HepG2 (cell line): ENCODE data around the gene TLDC2. TPM values are rescaled to one million over a fixed set of nuclear protein-coding genes. Genes with fewer than 3 reads are reported as not detected.

Experiments used
- HMG20B ChIP-seq: conservative IDR thresholded peaks from 2 replicates; pipeline ENCODE4 v1.6.1; 2016; ENCODE audit warnings: missing genetic modification reagents, missing compliant biosample characterization
- KLF15 ChIP-seq: sonication (generic); formaldehyde crosslinking; IDR thresholded peaks from 2 replicates; pipeline ENCODE4 v1.8.1; 2023; ENCODE audit warnings: borderline replicate concordance, mild to moderate bottlenecking, inconsistent platforms, missing genetic modification reagents, mixed read lengths
- MEF2D ChIP-seq: sonication (generic); formaldehyde crosslinking; IDR thresholded peaks from 2 replicates; pipeline ENCODE4 v1.5.1; 2020; ENCODE audit warnings: mild to moderate bottlenecking, missing genetic modification reagents
- NPAS2 ChIP-seq: sonication (generic); formaldehyde crosslinking; IDR thresholded peaks from 2 replicates; pipeline ENCODE4 v1.8.0; 2022; ENCODE audit warnings: mild to moderate bottlenecking, missing genetic modification reagents, borderline replicate concordance
- PAX8 ChIP-seq: sonication (generic); formaldehyde crosslinking; IDR thresholded peaks from 2 replicates; pipeline ENCODE4 v1.8.0; 2022; ENCODE audit warnings: mild to moderate bottlenecking, missing genetic modification reagents, borderline replicate concordance
- TOE1 ChIP-seq: sonication (generic); formaldehyde crosslinking; IDR thresholded peaks from 2 replicates; pipeline ENCODE4 v1.4.0; 2020; ENCODE audit warnings: mild to moderate bottlenecking, missing genetic modification reagents
- ZBTB42 ChIP-seq: sonication (generic); formaldehyde crosslinking; IDR thresholded peaks from 2 replicates; pipeline ENCODE4 v1.5.0; 2020; ENCODE audit warnings: mild to moderate bottlenecking, missing genetic modification reagents
- ZNF382 ChIP-seq: sonication (generic); formaldehyde crosslinking; IDR thresholded peaks from 2 replicates; pipeline ENCODE4 v1.5.0; 2020; ENCODE audit warnings: missing genetic modification reagents, mild to moderate bottlenecking, borderline replicate concordance
- ZNF446 ChIP-seq: sonication (generic); formaldehyde crosslinking; IDR thresholded peaks from 2 replicates; pipeline ENCODE4 v1.5.0; 2020; ENCODE audit warnings: mild to moderate bottlenecking, missing genetic modification reagents
- ZNF564 ChIP-seq: sonication (generic); formaldehyde crosslinking; IDR thresholded peaks from 2 replicates; pipeline ENCODE4 v1.8.1; 2023; ENCODE audit warnings: mild to moderate bottlenecking, missing genetic modification reagents
- ZSCAN22 ChIP-seq: sonication (generic); formaldehyde crosslinking; IDR thresholded peaks from 2 replicates; pipeline ENCODE4 v1.4.0; 2020; ENCODE audit warnings: mild to moderate bottlenecking, missing genetic modification reagents
- polyA plus RNA-seq, 8 experiments: library from polyadenylated mRNA; depleted of rRNA in 3 of 8; stranded (reverse) in 7 of 8; unstranded in 1 of 8; fragments of >200 nt; fragmentation: Illumina TruSeq in 4 of 8; extraction: Trizol in 4 of 8; gene quantifications; 2 replicates each; pipeline versions ENCODE4 v1.2.1 to v1.2.3, GENCODE V29; 2011 to 2016; ENCODE audit warnings: low read depth in 4 of 8, missing spikeins in 1 of 8, mixed read lengths in 1 of 8; ENCODE audit not compliant: insufficient read depth in 1 of 8
- total RNA-seq, 5 experiments: library from RNA; depleted of rRNA; stranded (reverse); fragments of >200 nt; fragmentation: Illumina TruSeq; extraction: Trizol; gene quantifications; 2 replicates each; pipeline ENCODE4 v1.2.3, GENCODE V29; 2016; ENCODE audit warnings: low read depth in 1 of 5
- TF ChIP-seq, protein P1 (sequence below): sonication (generic); formaldehyde crosslinking; IDR thresholded peaks from 2 replicates; pipeline ENCODE4 v1.5.1; 2020; ENCODE audit warnings: mild to moderate bottlenecking, missing genetic modification reagents, moderate library complexity
- TF ChIP-seq, protein P2 (sequence below): sonication (generic); formaldehyde crosslinking; IDR thresholded peaks from 2 replicates; pipeline ENCODE4 v1.8.0; 2022; ENCODE audit warnings: mild to moderate bottlenecking, missing genetic modification reagents; ENCODE audit not compliant: insufficient replicate concordance
- TF ChIP-seq, protein P3 (sequence below), 2 experiments: sonication (generic) in 1 of 2; formaldehyde crosslinking in 1 of 2; IDR thresholded peaks; 2 replicates each; pipeline versions ENCODE4 v1.4.0 to v1.6.1; 2016 to 2020; ENCODE audit warnings: borderline replicate concordance in 1 of 2, low read depth in 1 of 2, mild to moderate bottlenecking in 1 of 2, missing genetic modification reagents in 1 of 2
- TF ChIP-seq, protein P4 (sequence below): IDR thresholded peaks from 2 replicates; pipeline ENCODE4 v1.6.1; 2018; ENCODE audit warnings: missing genetic modification reagents, mild to moderate bottlenecking, missing compliant biosample characterization

The TLDC2 gene
- total and polyA plus RNA-seq, 2 of the 13 experiments (the other 11 are each of a cell fraction or from before 2014, with no cell fraction given): 1.5 to 1.6 TPM

DNA sequence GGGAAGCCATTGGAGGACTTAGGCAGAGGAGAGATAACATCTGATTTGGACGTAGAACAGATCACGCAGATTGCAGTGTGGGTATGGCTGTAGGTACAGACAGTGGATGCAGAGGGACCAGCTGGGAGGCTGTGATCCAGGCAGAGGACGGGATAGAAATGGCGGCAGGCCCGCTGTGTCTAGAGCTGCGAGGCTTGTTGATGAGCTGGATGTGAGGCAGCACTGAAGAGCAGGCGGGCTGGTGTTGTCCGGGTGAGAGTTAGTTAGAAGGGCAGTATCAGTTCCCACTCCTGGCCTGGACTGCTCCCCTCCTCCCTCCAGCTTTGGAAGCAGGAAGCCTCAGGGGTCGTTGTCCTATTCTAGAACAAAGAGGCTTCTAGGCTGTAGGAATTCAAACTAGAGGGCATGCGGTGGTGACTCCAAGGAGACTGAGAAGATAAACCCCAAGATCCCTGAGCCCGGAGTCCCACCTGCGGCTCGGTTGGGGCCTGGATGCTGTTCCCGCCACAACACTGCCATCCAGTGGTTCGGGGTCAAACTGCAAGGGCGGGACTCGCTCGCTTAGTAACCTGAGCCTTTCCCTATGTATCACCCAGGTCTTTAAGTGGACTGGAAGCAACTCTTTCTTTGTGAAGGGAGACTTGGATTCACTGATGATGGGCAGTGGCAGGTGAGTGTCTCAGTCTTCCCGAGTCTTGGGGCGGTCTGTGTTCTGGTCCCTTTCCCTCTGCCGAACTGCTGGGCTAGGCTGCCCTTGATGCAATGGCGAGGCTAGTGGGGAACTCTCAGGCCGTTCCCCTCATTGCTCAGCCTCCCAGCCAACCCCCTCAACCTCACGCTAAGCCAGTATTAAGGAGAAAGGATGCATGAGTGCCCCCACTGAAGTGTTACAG is 11.2 kb downstream of the TLDC2 start (continued):
- no peak for TF ChIP-seq ZSCAN22 (CRISPR knock-in tag)
- TF ChIP-seq, protein P1, sequence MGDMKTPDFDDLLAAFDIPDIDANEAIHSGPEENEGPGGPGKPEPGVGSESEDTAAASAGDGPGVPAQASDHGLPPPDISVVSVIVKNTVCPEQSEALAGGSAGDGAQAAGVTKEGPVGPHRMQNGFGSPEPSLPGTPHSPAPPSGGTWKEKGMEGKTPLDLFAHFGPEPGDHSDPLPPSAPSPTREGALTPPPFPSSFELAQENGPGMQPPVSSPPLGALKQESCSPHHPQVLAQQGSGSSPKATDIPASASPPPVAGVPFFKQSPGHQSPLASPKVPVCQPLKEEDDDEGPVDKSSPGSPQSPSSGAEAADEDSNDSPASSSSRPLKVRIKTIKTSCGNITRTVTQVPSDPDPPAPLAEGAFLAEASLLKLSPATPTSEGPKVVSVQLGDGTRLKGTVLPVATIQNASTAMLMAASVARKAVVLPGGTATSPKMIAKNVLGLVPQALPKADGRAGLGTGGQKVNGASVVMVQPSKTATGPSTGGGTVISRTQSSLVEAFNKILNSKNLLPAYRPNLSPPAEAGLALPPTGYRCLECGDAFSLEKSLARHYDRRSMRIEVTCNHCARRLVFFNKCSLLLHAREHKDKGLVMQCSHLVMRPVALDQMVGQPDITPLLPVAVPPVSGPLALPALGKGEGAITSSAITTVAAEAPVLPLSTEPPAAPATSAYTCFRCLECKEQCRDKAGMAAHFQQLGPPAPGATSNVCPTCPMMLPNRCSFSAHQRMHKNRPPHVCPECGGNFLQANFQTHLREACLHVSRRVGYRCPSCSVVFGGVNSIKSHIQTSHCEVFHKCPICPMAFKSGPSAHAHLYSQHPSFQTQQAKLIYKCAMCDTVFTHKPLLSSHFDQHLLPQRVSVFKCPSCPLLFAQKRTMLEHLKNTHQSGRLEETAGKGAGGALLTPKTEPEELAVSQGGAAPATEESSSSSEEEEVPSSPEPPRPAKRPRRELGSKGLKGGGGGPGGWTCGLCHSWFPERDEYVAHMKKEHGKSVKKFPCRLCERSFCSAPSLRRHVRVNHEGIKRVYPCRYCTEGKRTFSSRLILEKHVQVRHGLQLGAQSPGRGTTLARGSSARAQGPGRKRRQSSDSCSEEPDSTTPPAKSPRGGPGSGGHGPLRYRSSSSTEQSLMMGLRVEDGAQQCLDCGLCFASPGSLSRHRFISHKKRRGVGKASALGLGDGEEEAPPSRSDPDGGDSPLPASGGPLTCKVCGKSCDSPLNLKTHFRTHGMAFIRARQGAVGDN (CRISPR knock-in tag): peak; percentile 89
- no peak for TF ChIP-seq HMG20B (CRISPR knock-in tag)
- peak; percentile 55; the same call in 1 of the 2 replicates for TF ChIP-seq ZNF446 (CRISPR knock-in tag)
- 0 out of 2 replicates have a peak, but pooled peaks have one; percentile 19 for TF ChIP-seq ZNF564 (CRISPR knock-in tag)
- TF ChIP-seq, protein P2, sequence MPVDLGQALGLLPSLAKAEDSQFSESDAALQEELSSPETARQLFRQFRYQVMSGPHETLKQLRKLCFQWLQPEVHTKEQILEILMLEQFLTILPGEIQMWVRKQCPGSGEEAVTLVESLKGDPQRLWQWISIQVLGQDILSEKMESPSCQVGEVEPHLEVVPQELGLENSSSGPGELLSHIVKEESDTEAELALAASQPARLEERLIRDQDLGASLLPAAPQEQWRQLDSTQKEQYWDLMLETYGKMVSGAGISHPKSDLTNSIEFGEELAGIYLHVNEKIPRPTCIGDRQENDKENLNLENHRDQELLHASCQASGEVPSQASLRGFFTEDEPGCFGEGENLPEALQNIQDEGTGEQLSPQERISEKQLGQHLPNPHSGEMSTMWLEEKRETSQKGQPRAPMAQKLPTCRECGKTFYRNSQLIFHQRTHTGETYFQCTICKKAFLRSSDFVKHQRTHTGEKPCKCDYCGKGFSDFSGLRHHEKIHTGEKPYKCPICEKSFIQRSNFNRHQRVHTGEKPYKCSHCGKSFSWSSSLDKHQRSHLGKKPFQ (CRISPR knock-in tag): peak; percentile 71
- no peak for TF ChIP-seq KLF15 (CRISPR knock-in tag)
- TF ChIP-seq, protein P3, sequence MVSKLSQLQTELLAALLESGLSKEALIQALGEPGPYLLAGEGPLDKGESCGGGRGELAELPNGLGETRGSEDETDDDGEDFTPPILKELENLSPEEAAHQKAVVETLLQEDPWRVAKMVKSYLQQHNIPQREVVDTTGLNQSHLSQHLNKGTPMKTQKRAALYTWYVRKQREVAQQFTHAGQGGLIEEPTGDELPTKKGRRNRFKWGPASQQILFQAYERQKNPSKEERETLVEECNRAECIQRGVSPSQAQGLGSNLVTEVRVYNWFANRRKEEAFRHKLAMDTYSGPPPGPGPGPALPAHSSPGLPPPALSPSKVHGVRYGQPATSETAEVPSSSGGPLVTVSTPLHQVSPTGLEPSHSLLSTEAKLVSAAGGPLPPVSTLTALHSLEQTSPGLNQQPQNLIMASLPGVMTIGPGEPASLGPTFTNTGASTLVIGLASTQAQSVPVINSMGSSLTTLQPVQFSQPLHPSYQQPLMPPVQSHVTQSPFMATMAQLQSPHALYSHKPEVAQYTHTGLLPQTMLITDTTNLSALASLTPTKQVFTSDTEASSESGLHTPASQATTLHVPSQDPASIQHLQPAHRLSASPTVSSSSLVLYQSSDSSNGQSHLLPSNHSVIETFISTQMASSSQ (IDR thresholded peaks at IDR 0.05; ENCODE audit: low read depth): no peak
- TF ChIP-seq, protein P3 (CRISPR knock-in tag; IDR thresholded peaks at IDR 0.05; ENCODE audit: borderline replicate concordance): no peak
- no peak for TF ChIP-seq PAX8 (CRISPR knock-in tag)
- peak; percentile 37; the same call in 1 of the 2 replicates for TF ChIP-seq MEF2D (CRISPR knock-in tag)
- TF ChIP-seq TOE1 (CRISPR knock-in tag): no peak
- TF ChIP-seq, protein P4, sequence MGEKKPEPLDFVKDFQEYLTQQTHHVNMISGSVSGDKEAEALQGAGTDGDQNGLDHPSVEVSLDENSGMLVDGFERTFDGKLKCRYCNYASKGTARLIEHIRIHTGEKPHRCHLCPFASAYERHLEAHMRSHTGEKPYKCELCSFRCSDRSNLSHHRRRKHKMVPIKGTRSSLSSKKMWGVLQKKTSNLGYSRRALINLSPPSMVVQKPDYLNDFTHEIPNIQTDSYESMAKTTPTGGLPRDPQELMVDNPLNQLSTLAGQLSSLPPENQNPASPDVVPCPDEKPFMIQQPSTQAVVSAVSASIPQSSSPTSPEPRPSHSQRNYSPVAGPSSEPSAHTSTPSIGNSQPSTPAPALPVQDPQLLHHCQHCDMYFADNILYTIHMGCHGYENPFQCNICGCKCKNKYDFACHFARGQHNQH: peak; percentile 90
- TF ChIP-seq NPAS2: no peak
- TF ChIP-seq ZNF382 (CRISPR knock-in tag): no peak
- TF ChIP-seq ZBTB42 (CRISPR knock-in tag): no peak
